ENCODE data around the gene ARGLU1. TPM values are rescaled to one million over a fixed set of nuclear protein-coding genes. Genes with fewer than 3 reads are reported as not detected.

Gene ARGLU1
- total and polyA plus RNA-seq, 2 experiments from 2014 or later: 121 to 126 TPM

- Histone ChIP-seq H3K27me3 (no peaks in the 10 kb centered on the region), H3K4me2 (no peak overlapping the region), H4K20me1 (ENCODE audit: insufficient read depth, poor library complexity, severe bottlenecking) (no peaks in the 10 kb centered on the region), H3K4me1 (ENCODE audit: insufficient read depth) (peaks cover 5% of the 10 kb centered on the region), H3K9me2 (replicated peaks; ENCODE audit: insufficient read depth) (no peaks in the 10 kb centered on the region), H3K9me3 (ENCODE audit: low read depth) (no peaks in the 10 kb centered on the region), H3K79me2 (no peaks in the 10 kb centered on the region), H2AFZ (no peak overlapping the region), H3K27ac (peak overlapping the region; percentile 32), H3K4me3 (no peak overlapping the region), H3K36me3 (replicated peaks; ENCODE audit: insufficient read depth, low read depth) (no peaks in the 10 kb centered on the region)
- peak; percentile 75 for DNase-seq (ENCODE audit: low spot score)
- TF ChIP-seq EZH2phosphoT487 (IDR thresholded peaks at IDR 0.05; ENCODE audit: low read depth, severe bottlenecking, unreplicated experiment) (no peak), CTCF (IDR thresholded peaks at IDR 0.05; ENCODE audit: poor library complexity) (no peak), EZH2 (IDR thresholded peaks at IDR 0.05; ENCODE audit: borderline replicate concordance) (no peak)
- WGBS (ENCODE audit: low lambda C conversion rate, missing lambda C conversion rate): 22% methylated on average over 1 of the region's 1 CpG
These were observed 44.8 kb upstream of the ARGLU1 start for GRCh38 chr13:106612688-106613087.

GRCh38 chr13:106610486-106610885 lies 42.5 kb upstream of the ARGLU1 start:
- no peak for TF ChIP-seq EZH2phosphoT487 (IDR thresholded peaks at IDR 0.05; ENCODE audit: low read depth, severe bottlenecking, unreplicated experiment)
- peak overlapping the region; percentile 30 for H3K27ac ChIP-seq
- peak; percentile 42 for DNase-seq (ENCODE audit: low spot score)
- no peaks in the 10 kb centered on the region for H3K9me3 ChIP-seq (ENCODE audit: low read depth)
- H3K9me2 ChIP-seq (replicated peaks; ENCODE audit: insufficient read depth): no peaks in the 10 kb centered on the region
- H3K4me2 ChIP-seq: no peak overlapping the region
- H4K20me1 ChIP-seq (ENCODE audit: insufficient read depth, poor library complexity, severe bottlenecking): no peaks in the 10 kb centered on the region
- H3K79me2 ChIP-seq: no peaks in the 10 kb centered on the region
- no peaks in the 10 kb centered on the region for H3K27me3 ChIP-seq
- H3K36me3 ChIP-seq (replicated peaks; ENCODE audit: insufficient read depth, low read depth): no peaks in the 10 kb centered on the region
- H3K4me1 ChIP-seq (ENCODE audit: insufficient read depth): peaks cover 5% of the 10 kb centered on the region
- WGBS (ENCODE audit: low lambda C conversion rate, missing lambda C conversion rate): 75% methylated on average over 1 of the region's 1 CpG
- no peak overlapping the region for H3K4me3 ChIP-seq
- H2AFZ ChIP-seq: no peak overlapping the region

- H3K27ac ChIP-seq: no peak overlapping the region
- no peaks in the 10 kb centered on the region for H3K36me3 ChIP-seq (replicated peaks; ENCODE audit: insufficient read depth, low read depth)
- no peaks in the 10 kb centered on the region for H3K9me2 ChIP-seq (replicated peaks; ENCODE audit: insufficient read depth)
- H3K4me1 ChIP-seq (ENCODE audit: insufficient read depth): peaks cover 5% of the 10 kb centered on the region
- no peaks in the 10 kb centered on the region for H3K79me2 ChIP-seq
- no peak overlapping the region for H3K4me2 ChIP-seq
- TF ChIP-seq EZH2 (IDR thresholded peaks at IDR 0.05; ENCODE audit: borderline replicate concordance): no peak
- no peaks in the 10 kb centered on the region for H4K20me1 ChIP-seq (ENCODE audit: insufficient read depth, poor library complexity, severe bottlenecking)
- no peak overlapping the region for H2AFZ ChIP-seq
- H3K27me3 ChIP-seq: no peaks in the 10 kb centered on the region
- no peak for DNase-seq (ENCODE audit: low spot score)
- H3K9me3 ChIP-seq (ENCODE audit: low read depth): no peaks in the 10 kb centered on the region
- H3K4me3 ChIP-seq: no peak overlapping the region
- WGBS (ENCODE audit: low lambda C conversion rate, missing lambda C conversion rate): 73% methylated on average over 5 of the region's 5 CpGs
These were observed 41.2 kb upstream of the ARGLU1 start for GRCh38 chr13:106609116-106609515.

GRCh38 chr13:106603546-106603945 lies 35.6 kb upstream of the ARGLU1 start:
- Histone ChIP-seq H4K20me1 (ENCODE audit: insufficient read depth, poor library complexity, severe bottlenecking) (no peaks in the 10 kb centered on the region), H3K4me2 (no peak overlapping the region), H3K9me3 (ENCODE audit: low read depth) (no peaks in the 10 kb centered on the region), H3K27me3 (no peaks in the 10 kb centered on the region), H3K79me2 (no peaks in the 10 kb centered on the region), H3K27ac (peak overlapping the region; percentile 38), H3K4me1 (ENCODE audit: insufficient read depth) (no peaks in the 10 kb centered on the region), H2AFZ (no peak overlapping the region), H3K9me2 (replicated peaks; ENCODE audit: insufficient read depth) (no peaks in the 10 kb centered on the region), H3K36me3 (replicated peaks; ENCODE audit: insufficient read depth, low read depth) (no peaks in the 10 kb centered on the region), H3K4me3 (no peak overlapping the region)
- 36% methylated on average over 7 of the region's 7 CpGs for WGBS (ENCODE audit: low lambda C conversion rate, missing lambda C conversion rate)
- TF ChIP-seq EZH2 (IDR thresholded peaks at IDR 0.05; ENCODE audit: borderline replicate concordance): no peak
- no peak for TF ChIP-seq EZH2phosphoT487 (IDR thresholded peaks at IDR 0.05; ENCODE audit: low read depth, severe bottlenecking, unreplicated experiment)
- DNase-seq (ENCODE audit: low spot score): no peak

GRCh38 chr13:106602178-106602577 lies 34.2 kb upstream of the ARGLU1 start:
- H3K9me2 ChIP-seq (replicated peaks; ENCODE audit: insufficient read depth): no peaks in the 10 kb centered on the region
- H3K4me1 ChIP-seq (ENCODE audit: insufficient read depth): no peaks in the 10 kb centered on the region
- no peaks in the 10 kb centered on the region for H3K79me2 ChIP-seq
- H3K36me3 ChIP-seq (replicated peaks; ENCODE audit: insufficient read depth, low read depth): no peaks in the 10 kb centered on the region
- no peak for DNase-seq (ENCODE audit: low spot score)
- H2AFZ ChIP-seq: no peak overlapping the region
- H3K4me3 ChIP-seq: no peak overlapping the region
- no peaks in the 10 kb centered on the region for H3K9me3 ChIP-seq (ENCODE audit: low read depth)
- no peak for TF ChIP-seq EZH2 (IDR thresholded peaks at IDR 0.05; ENCODE audit: borderline replicate concordance)
- no peak for TF ChIP-seq EZH2phosphoT487 (IDR thresholded peaks at IDR 0.05; ENCODE audit: low read depth, severe bottlenecking, unreplicated experiment)
- TF ChIP-seq CTCF (IDR thresholded peaks at IDR 0.05; ENCODE audit: poor library complexity): no peak
- 83% methylated on average over 3 of the region's 3 CpGs for WGBS (ENCODE audit: low lambda C conversion rate, missing lambda C conversion rate)
- H3K4me2 ChIP-seq: no peak overlapping the region
- no peak overlapping the region for H3K27ac ChIP-seq
- H4K20me1 ChIP-seq (ENCODE audit: insufficient read depth, poor library complexity, severe bottlenecking): no peaks in the 10 kb centered on the region
- H3K27me3 ChIP-seq: no peaks in the 10 kb centered on the region

Data from hepatocyte (in vitro differentiated cells).